Measurements from ENCODE around the gene ZFR.

Gene ZFR

GRCh38 chr5:32312595-32313332 lies 131.8 kb downstream of the ZFR start, which contains the start of gene MTMR12:
Gene MTMR12 (minus strand): TSS chr5:32312939. CDS start chr5:32312838, 101 bp downstream.
- peak within 1 kb of the TSS; percentile 78 for H3K4me3 ChIP-seq (ENCODE audit: low read depth, low read length)
- TF ChIP-seq CTCF (IDR thresholded peaks at IDR 0.05; ENCODE audit: control insufficient read depth, extremely low read depth, insufficient read depth), result no peak
- peak; percentile 99 for DNase-seq (ENCODE audit: low read depth)

- no peak for TF ChIP-seq CTCF (IDR thresholded peaks at IDR 0.05; ENCODE audit: control insufficient read depth, extremely low read depth, insufficient read depth)
- peak overlapping the region; percentile 78 for H3K4me3 ChIP-seq (ENCODE audit: low read depth, low read length)
- DNase-seq (ENCODE audit: low read depth), result no peak
Measured at GRCh38 chr5:32312197-32312594, 132.3 kb downstream of the ZFR start.

- H3K4me3 ChIP-seq (ENCODE audit: low read depth, low read length), result peak overlapping the region; percentile 78
- no peak for TF ChIP-seq CTCF (IDR thresholded peaks at IDR 0.05; ENCODE audit: control insufficient read depth, extremely low read depth, insufficient read depth)
- DNase-seq (ENCODE audit: low read depth), result no peak
Measured at GRCh38 chr5:32311404-32312196, 132.9 kb downstream of the ZFR start.

GRCh38 chr5:32309761-32310160 lies 134.8 kb downstream of the ZFR start:
- H3K4me3 ChIP-seq (ENCODE audit: low read depth, low read length), result no peak overlapping the region
- no peak for DNase-seq (ENCODE audit: low read depth)
- TF ChIP-seq CTCF (IDR thresholded peaks at IDR 0.05; ENCODE audit: control insufficient read depth, extremely low read depth, insufficient read depth), result no peak

GRCh38 chr5:32308946-32309345 lies 135.6 kb downstream of the ZFR start:
- no peak overlapping the region for H3K4me3 ChIP-seq (ENCODE audit: low read depth, low read length)
- no peak for DNase-seq (ENCODE audit: low read depth)
- TF ChIP-seq CTCF (IDR thresholded peaks at IDR 0.05; ENCODE audit: control insufficient read depth, extremely low read depth, insufficient read depth), result no peak

- no peak overlapping the region for H3K4me3 ChIP-seq (ENCODE audit: low read depth, low read length)
- DNase-seq (ENCODE audit: low read depth), result no peak
- no peak for TF ChIP-seq CTCF (IDR thresholded peaks at IDR 0.05; ENCODE audit: control insufficient read depth, extremely low read depth, insufficient read depth)
Measured at GRCh38 chr5:32307769-32308194, 136.8 kb downstream of the ZFR start.
